ENCODE data around the gene NFAM1.

NFAM1 gene

DNA sequence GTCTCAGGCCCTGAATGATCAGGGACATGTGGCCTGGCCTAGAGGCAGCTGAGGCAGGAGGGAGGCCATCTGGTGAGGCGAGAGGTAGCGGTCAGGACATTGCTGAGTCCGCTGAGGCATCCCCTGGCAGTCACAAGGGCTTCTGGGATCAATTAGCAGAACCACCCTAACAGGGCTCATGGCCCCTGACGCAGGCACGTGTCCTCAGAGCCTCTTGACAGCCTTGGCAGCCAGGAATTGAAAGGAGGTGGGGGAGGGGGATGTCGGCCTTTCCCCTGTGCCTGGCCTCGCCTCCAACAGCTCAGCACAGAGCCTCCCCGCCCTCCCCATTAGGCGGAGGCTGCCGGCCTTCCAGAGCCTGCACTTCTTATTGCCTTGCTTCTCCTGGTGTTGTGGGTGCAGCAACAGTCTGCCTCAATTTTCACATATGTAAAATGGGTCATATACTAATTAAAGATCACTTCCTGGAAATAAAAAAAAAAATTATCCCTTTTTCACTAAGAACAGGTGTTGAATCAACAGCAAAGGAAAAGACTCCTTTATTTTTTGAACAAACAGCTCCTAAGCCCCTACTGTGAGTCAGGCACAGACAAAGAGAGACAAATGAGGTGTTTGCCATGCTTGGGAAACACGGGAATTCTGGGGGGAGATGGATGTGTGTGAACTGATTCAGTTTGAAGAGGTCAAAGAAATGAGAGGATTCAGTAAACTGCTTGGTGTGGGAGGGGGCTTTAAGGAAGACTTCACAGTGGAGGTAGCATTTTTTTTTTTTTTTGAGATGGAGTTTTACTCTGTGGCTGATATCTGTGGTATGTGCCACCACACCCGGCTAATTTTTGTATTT, 55.3 kb downstream of the NFAM1 start:
- no peaks in the 10 kb centered on the region for H3K36me3 ChIP-seq (ENCODE audit: insufficient read depth, low read length)
- H3K9me3 ChIP-seq (ENCODE audit: insufficient read depth, low read depth, low read length): no peaks in the 10 kb centered on the region
- H3K27me3 ChIP-seq (ENCODE audit: insufficient read depth, low read length): no peaks in the 10 kb centered on the region
- peaks cover 24% of the 10 kb centered on the region for H3K4me1 ChIP-seq (ENCODE audit: insufficient read depth, low read length)
- 26% methylated on average over 11 of the region's 12 CpGs for WGBS
- H3K9ac ChIP-seq (ENCODE audit: low read depth, low read length): no peak overlapping the region
- H3K27ac ChIP-seq (ENCODE audit: low read depth, low read length): no peak overlapping the region
- H3K4me3 ChIP-seq (ENCODE audit: low read length): no peak overlapping the region

- Histone ChIP-seq H3K4me1 (ENCODE audit: insufficient read depth, low read length) (peaks cover 26% of the 10 kb centered on the region), H3K4me3 (ENCODE audit: low read length) (no peak overlapping the region), H3K9ac (ENCODE audit: low read depth, low read length) (no peak overlapping the region), H3K36me3 (ENCODE audit: insufficient read depth, low read length) (no peaks in the 10 kb centered on the region), H3K9me3 (ENCODE audit: insufficient read depth, low read depth, low read length) (no peaks in the 10 kb centered on the region), H3K27ac (ENCODE audit: low read depth, low read length) (no peak overlapping the region), H3K27me3 (ENCODE audit: insufficient read depth, low read length) (no peaks in the 10 kb centered on the region)
- 93% methylated on average over 5 of the region's 5 CpGs for WGBS
Measured at GRCh38 chr22:42375982-42376381, 56.2 kb downstream of the NFAM1 start.

GRCh38 chr22:42372976-42373375, 59.2 kb downstream of the NFAM1 start:
- Histone ChIP-seq H3K27ac (ENCODE audit: low read depth, low read length) (no peak overlapping the region), H3K9me3 (ENCODE audit: insufficient read depth, low read depth, low read length) (no peaks in the 10 kb centered on the region), H3K4me1 (ENCODE audit: insufficient read depth, low read length) (peaks cover 19% of the 10 kb centered on the region), H3K27me3 (ENCODE audit: insufficient read depth, low read length) (peaks cover 10% of the 10 kb centered on the region), H3K36me3 (ENCODE audit: insufficient read depth, low read length) (no peaks in the 10 kb centered on the region), H3K9ac (ENCODE audit: low read depth, low read length) (no peak overlapping the region), H3K4me3 (ENCODE audit: low read length) (no peak overlapping the region)
- WGBS: 88% methylated on average over 7 of the region's 7 CpGs

- Histone ChIP-seq H3K36me3 (ENCODE audit: insufficient read depth, low read length) (no peaks in the 10 kb centered on the region), H3K27ac (ENCODE audit: low read depth, low read length) (no peak overlapping the region), H3K27me3 (ENCODE audit: insufficient read depth, low read length) (peaks cover 19% of the 10 kb centered on the region), H3K9me3 (ENCODE audit: insufficient read depth, low read depth, low read length) (no peaks in the 10 kb centered on the region), H3K4me1 (ENCODE audit: insufficient read depth, low read length) (peaks cover 15% of the 10 kb centered on the region), H3K4me3 (ENCODE audit: low read length) (no peak overlapping the region), H3K9ac (ENCODE audit: low read depth, low read length) (no peak overlapping the region; the same call in 1 of the 2 replicates)
- WGBS: 75% methylated on average over 3 of the region's 3 CpGs
Measured at GRCh38 chr22:42371501-42371900, 60.7 kb downstream of the NFAM1 start.

- no peak overlapping the region for H3K4me3 ChIP-seq (ENCODE audit: low read length)
- H3K27ac ChIP-seq (ENCODE audit: low read depth, low read length): no peak overlapping the region
- no peaks in the 10 kb centered on the region for H3K36me3 ChIP-seq (ENCODE audit: insufficient read depth, low read length)
- H3K4me1 ChIP-seq (ENCODE audit: insufficient read depth, low read length): peaks cover 17% of the 10 kb centered on the region
- 72% methylated on average over 4 of the region's 4 CpGs for WGBS
- H3K9ac ChIP-seq (ENCODE audit: low read depth, low read length): no peak overlapping the region; the same call in 1 of the 2 replicates
- H3K9me3 ChIP-seq (ENCODE audit: insufficient read depth, low read depth, low read length): no peaks in the 10 kb centered on the region
- H3K27me3 ChIP-seq (ENCODE audit: insufficient read depth, low read length): peaks cover 19% of the 10 kb centered on the region
Measured at GRCh38 chr22:42371099-42371498, 61.1 kb downstream of the NFAM1 start.

DNA sequence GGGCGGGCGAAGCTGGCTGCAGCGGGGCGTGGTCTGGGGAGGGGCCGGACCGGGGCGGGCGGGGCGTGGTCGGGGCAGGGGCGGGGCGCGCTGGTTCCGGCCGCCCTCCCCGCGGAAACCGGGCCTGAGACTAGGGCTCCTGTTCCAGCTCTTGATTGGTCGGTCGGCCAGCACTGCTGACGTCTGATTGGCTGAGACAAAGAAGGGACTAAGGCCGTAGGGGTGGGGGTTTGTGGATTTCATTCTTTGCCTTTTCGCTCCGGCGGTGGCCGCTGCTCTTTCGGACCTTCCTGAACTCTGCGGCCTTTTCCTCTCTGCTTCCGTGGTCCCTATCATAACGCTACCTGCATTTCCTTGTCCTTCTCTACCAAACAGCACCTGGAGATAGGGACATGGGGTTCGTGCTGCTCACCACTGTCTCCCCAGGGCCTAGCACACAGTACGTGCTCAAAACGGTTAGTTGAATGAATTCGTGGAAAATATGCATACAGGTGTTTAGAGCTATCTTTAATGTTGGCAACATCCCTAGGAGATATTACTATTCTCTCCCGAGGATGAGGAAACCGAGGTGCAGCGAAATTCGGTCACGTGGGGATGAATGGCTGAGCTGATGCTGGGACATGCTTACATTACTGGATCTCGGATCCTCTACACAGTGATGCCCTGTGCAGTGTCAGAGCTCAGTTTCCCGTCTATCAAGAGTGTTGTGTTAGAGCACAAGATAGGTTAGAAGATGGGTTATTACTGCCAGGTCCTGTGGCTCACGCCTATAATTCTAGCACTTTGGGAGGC, 62.8 kb downstream of the NFAM1 start:
- Histone ChIP-seq H3K9ac (ENCODE audit: low read depth, low read length) (peak overlapping the region; percentile 54; the same call in 1 of the 2 replicates), H3K27ac (ENCODE audit: low read depth, low read length) (peak overlapping the region; percentile 66; the same call in 1 of the 2 replicates), H3K36me3 (ENCODE audit: insufficient read depth, low read length) (no peaks in the 10 kb centered on the region), H3K27me3 (ENCODE audit: insufficient read depth, low read length) (peaks cover 19% of the 10 kb centered on the region), H3K4me3 (ENCODE audit: low read length) (peak overlapping the region; percentile 69), H3K4me1 (ENCODE audit: insufficient read depth, low read length) (peaks cover 34% of the 10 kb centered on the region), H3K9me3 (ENCODE audit: insufficient read depth, low read depth, low read length) (no peaks in the 10 kb centered on the region)
- 11% methylated on average over 42 of the region's 42 CpGs for WGBS

GRCh38 chr22:42368379-42369249, 63.6 kb downstream of the NFAM1 start:
- H3K9ac ChIP-seq (ENCODE audit: low read depth, low read length): peak overlapping the region; percentile 88

GRCh38 chr22:42367980-42368378, 64.2 kb downstream of the NFAM1 start:
- H3K36me3 ChIP-seq (ENCODE audit: insufficient read depth, low read length): no peaks in the 10 kb centered on the region
- H3K4me3 ChIP-seq (ENCODE audit: low read length): peak overlapping the region; percentile 67
- peak overlapping the region; percentile 88 for H3K9ac ChIP-seq (ENCODE audit: low read depth, low read length)
- no peak overlapping the region for H3K27ac ChIP-seq (ENCODE audit: low read depth, low read length)
- peaks cover 39% of the 10 kb centered on the region for H3K4me1 ChIP-seq (ENCODE audit: insufficient read depth, low read length)
- 2% methylated on average over 11 of the region's 11 CpGs for WGBS
- H3K9me3 ChIP-seq (ENCODE audit: insufficient read depth, low read depth, low read length): no peaks in the 10 kb centered on the region
- H3K27me3 ChIP-seq (ENCODE audit: insufficient read depth, low read length): peaks cover 19% of the 10 kb centered on the region

More at GRCh38 chr22:42368379-42369249, 63.6 kb downstream of the NFAM1 start:
- Histone ChIP-seq H3K36me3 (ENCODE audit: insufficient read depth, low read length) (no peaks in the 10 kb centered on the region), H3K4me3 (ENCODE audit: low read length) (peak overlapping the region; percentile 67), H3K27me3 (ENCODE audit: insufficient read depth, low read length) (peaks cover 19% of the 10 kb centered on the region), H3K4me1 (ENCODE audit: insufficient read depth, low read length) (peaks cover 39% of the 10 kb centered on the region), H3K9me3 (ENCODE audit: insufficient read depth, low read depth, low read length) (no peaks in the 10 kb centered on the region), H3K27ac (ENCODE audit: low read depth, low read length) (peak overlapping the region; percentile 46; the same call in 1 of the 2 replicates)
- WGBS: under 1% methylated on average over 86 of the region's 86 CpGs

DNA sequence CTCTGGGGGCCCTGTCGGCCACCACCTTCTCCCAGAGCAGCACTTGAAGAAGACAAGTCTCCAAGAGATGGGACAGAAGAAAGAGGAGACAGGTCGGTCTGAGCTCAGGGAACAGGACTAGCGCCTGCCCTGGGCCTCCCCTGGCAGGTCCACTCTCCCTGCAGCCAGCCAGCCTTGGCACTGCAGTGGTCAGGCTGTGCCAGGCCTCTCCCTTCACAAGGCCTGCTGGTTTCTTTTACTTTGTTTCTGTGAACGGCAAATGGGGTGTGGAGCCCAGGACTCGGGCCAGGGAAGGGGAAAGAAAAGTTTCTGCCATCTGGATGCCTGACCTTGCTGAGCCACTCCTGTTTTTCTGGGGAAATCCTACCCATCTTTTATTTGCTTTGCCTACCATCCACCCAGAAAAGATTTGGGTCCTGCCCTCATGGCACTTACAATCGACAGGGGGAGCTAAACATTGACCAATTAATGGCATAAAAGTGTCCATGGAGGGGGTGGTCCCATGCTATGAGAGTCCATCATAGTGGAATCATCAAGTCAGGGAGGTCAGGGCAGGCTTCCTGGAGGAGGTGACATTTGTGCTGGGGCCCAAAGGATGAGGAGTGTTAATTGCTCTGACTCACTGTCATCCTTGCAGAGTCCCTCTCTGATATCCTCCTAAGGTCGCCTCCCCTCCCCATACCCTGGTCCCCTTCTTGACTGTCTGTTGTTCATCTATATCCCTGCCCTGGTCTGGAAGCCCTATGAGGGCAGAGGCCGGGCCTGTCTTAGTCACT, 65.2 kb downstream of the NFAM1 start:
- Histone ChIP-seq H3K36me3 (ENCODE audit: insufficient read depth, low read length) (no peaks in the 10 kb centered on the region), H3K9me3 (ENCODE audit: insufficient read depth, low read depth, low read length) (no peaks in the 10 kb centered on the region), H3K27me3 (ENCODE audit: insufficient read depth, low read length) (peaks cover 19% of the 10 kb centered on the region), H3K9ac (ENCODE audit: low read depth, low read length) (no peak overlapping the region), H3K27ac (ENCODE audit: low read depth, low read length) (no peak overlapping the region), H3K4me1 (ENCODE audit: insufficient read depth, low read length) (peaks cover 39% of the 10 kb centered on the region), H3K4me3 (ENCODE audit: low read length) (peak overlapping the region; percentile 67)
- 68% methylated on average over 8 of the region's 8 CpGs for WGBS

All from HUES64 (cell line).